Smooth muscle cell (in vitro differentiated cells): ENCODE measurements around the gene PIGH. TPM values are rescaled to one million over a fixed set of nuclear protein-coding genes. Genes with fewer than 3 reads are reported as not detected.

Experiments
- DNase-seq: peaks from one replicate; lab custom pipeline; 2025; ENCODE audit not compliant: unreplicated experiment; lab: John Stamatoyannopoulos, UW
- H2AFZ ChIP-seq: fragments of 200-600 bp; sonication (generic); 2 replicates; pipeline ENCODE4 v1.6.0; 2016; ENCODE audit warnings: antibody characterized with exemption, low read depth, mild to moderate bottlenecking
- H3F3A ChIP-seq: fragments of 200-600 bp; sonication (generic); 2 replicates; pipeline ENCODE4 v1.6.0; 2017; ENCODE audit warnings: antibody characterized with exemption, low read depth
- H3K27ac ChIP-seq: fragments of 200-600 bp; sonication (generic); 2 replicates; pipeline ENCODE4 v1.5.1; 2016; ENCODE audit warnings: low read depth, mild to moderate bottlenecking
- H3K27me3 ChIP-seq: fragments of 200-600 bp; sonication (generic); 2 replicates; pipeline ENCODE4 v1.6.1; 2016; ENCODE audit warnings: low read depth, mild to moderate bottlenecking
- H3K36me3 ChIP-seq: fragments of 200-600 bp; sonication (generic); 2 replicates; pipeline ENCODE4 v1.5.1; 2016; ENCODE audit warnings: low read depth
- H3K4me1 ChIP-seq: fragments of 200-600 bp; sonication (generic); 2 replicates; pipeline ENCODE4 v1.5.1; 2016; ENCODE audit warnings: low read depth
- H3K4me2 ChIP-seq: fragments of 200-600 bp; sonication (generic); 2 replicates; pipeline ENCODE4 v1.6.0; 2016; ENCODE audit warnings: mild to moderate bottlenecking
- H3K4me3 ChIP-seq: fragments of 200-600 bp; sonication (generic); 2 replicates; pipeline ENCODE4 v1.5.1; 2016; ENCODE audit warnings: mild to moderate bottlenecking
- H3K79me2 ChIP-seq: fragments of 200-600 bp; sonication (generic); 2 replicates; pipeline ENCODE4 v1.6.0; 2016; ENCODE audit warnings: low read depth, mild to moderate bottlenecking
- H3K9ac ChIP-seq: fragments of 200-600 bp; sonication (generic); 2 replicates; pipeline ENCODE4 v1.6.0; 2016; ENCODE audit warnings: low read depth
- H3K9me3 ChIP-seq: fragments of 200-600 bp; sonication (generic); replicated peaks from 2 replicates; pipeline ENCODE4 v1.5.1; 2016; ENCODE audit warnings: low read depth
- H4K20me1 ChIP-seq: fragments of 200-600 bp; sonication (generic); 2 replicates; pipeline ENCODE4 v1.6.0; 2016; ENCODE audit warnings: low read depth
- WGBS: methylation state at CpG from one replicate; pipeline ENCODE4 v1.1.7; 2016; ENCODE audit warnings: low lambda C conversion rate; 5-methylcytosine and 5-hydroxymethylcytosine counted together
- polyA plus RNA-seq: library from polyadenylated mRNA; unstranded; fragments of >200 nt; fragmentation: Nextera tagmentation; extraction: Ambion mirVana; gene quantifications from 2 replicates; pipeline ENCODE4 v1.2.1, GENCODE V29; 2016
- total RNA-seq: library from RNA; depleted of rRNA; stranded (reverse); fragments of >200 nt; gene quantifications from 2 replicates; pipeline ENCODE4 v1.2.3, GENCODE V29; 2014
- TF ChIP-seq, protein P1 (sequence below): fragments of 200-600 bp; sonication (generic); IDR thresholded peaks from 2 replicates; pipeline ENCODE4 v1.5.1; 2017; ENCODE audit warnings: borderline replicate concordance, mild to moderate bottlenecking, antibody characterized with exemption; ENCODE audit not compliant: insufficient read depth, poor library complexity, severe bottlenecking

The PIGH gene
- total and polyA plus RNA-seq, 2 experiments from 2014 or later: 15.5 to 20.6 TPM

- WGBS: 90% methylated on average over 2 of the region's 2 CpGs
- Histone ChIP-seq H3K9me3 (no peaks in the 10 kb centered on the region), H3K4me3 (no peak overlapping the region), H3F3A (no peaks in the 10 kb centered on the region), H3K4me1 (no peaks in the 10 kb centered on the region), H3K4me2 (no peak overlapping the region), H4K20me1 (no peaks in the 10 kb centered on the region), H3K27me3 (no peaks in the 10 kb centered on the region), H3K36me3 (no peaks in the 10 kb centered on the region), H3K79me2 (no peaks in the 10 kb centered on the region), H2AFZ (no peak overlapping the region), H3K9ac (no peak overlapping the region), H3K27ac (peak overlapping the region; percentile 10)
- no peak for DNase-seq
- TF ChIP-seq, protein P1, sequence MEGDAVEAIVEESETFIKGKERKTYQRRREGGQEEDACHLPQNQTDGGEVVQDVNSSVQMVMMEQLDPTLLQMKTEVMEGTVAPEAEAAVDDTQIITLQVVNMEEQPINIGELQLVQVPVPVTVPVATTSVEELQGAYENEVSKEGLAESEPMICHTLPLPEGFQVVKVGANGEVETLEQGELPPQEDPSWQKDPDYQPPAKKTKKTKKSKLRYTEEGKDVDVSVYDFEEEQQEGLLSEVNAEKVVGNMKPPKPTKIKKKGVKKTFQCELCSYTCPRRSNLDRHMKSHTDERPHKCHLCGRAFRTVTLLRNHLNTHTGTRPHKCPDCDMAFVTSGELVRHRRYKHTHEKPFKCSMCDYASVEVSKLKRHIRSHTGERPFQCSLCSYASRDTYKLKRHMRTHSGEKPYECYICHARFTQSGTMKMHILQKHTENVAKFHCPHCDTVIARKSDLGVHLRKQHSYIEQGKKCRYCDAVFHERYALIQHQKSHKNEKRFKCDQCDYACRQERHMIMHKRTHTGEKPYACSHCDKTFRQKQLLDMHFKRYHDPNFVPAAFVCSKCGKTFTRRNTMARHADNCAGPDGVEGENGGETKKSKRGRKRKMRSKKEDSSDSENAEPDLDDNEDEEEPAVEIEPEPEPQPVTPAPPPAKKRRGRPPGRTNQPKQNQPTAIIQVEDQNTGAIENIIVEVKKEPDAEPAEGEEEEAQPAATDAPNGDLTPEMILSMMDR: no peak
Measured at GRCh38 chr14:67644428-67644827, 44.4 kb upstream of the PIGH start.

- no peaks in the 10 kb centered on the region for H3K27me3 ChIP-seq
- H3K9ac ChIP-seq: no peak overlapping the region
- DNase-seq: no peak
- no peaks in the 10 kb centered on the region for H3F3A ChIP-seq
- H3K36me3 ChIP-seq: no peaks in the 10 kb centered on the region
- no peak overlapping the region for H3K4me2 ChIP-seq
- H3K27ac ChIP-seq: peak overlapping the region; percentile 10
- H2AFZ ChIP-seq: no peak overlapping the region
- H4K20me1 ChIP-seq: no peaks in the 10 kb centered on the region
- H3K9me3 ChIP-seq: no peaks in the 10 kb centered on the region
- no peaks in the 10 kb centered on the region for H3K4me1 ChIP-seq
- TF ChIP-seq, protein P1: no peak
- WGBS: 72% methylated on average over 1 of the region's 1 CpG
- no peaks in the 10 kb centered on the region for H3K79me2 ChIP-seq
- H3K4me3 ChIP-seq: no peak overlapping the region
Measured at GRCh38 chr14:67643713-67644112, 43.6 kb upstream of the PIGH start.

- Histone ChIP-seq H4K20me1 (no peaks in the 10 kb centered on the region), H3K9me3 (no peaks in the 10 kb centered on the region), H3K79me2 (no peaks in the 10 kb centered on the region), H3K4me2 (no peak overlapping the region), H2AFZ (no peak overlapping the region), H3K4me1 (no peaks in the 10 kb centered on the region), H3K27me3 (no peaks in the 10 kb centered on the region), H3K4me3 (no peak overlapping the region), H3K36me3 (no peaks in the 10 kb centered on the region), H3F3A (no peaks in the 10 kb centered on the region), H3K27ac (no peak overlapping the region), H3K9ac (no peak overlapping the region)
- TF ChIP-seq, protein P1: no peak
- DNase-seq: no peak
- WGBS: 96% methylated on average over 5 of the region's 5 CpGs
Measured at GRCh38 chr14:67641902-67642749, 42.1 kb upstream of the PIGH start.

GRCh38 chr14:67641480-67641879 is 41.4 kb upstream of the PIGH start:
- H3K4me2 ChIP-seq: no peak overlapping the region
- no peaks in the 10 kb centered on the region for H3K36me3 ChIP-seq
- H3K27ac ChIP-seq: no peak overlapping the region
- no peak overlapping the region for H3K9ac ChIP-seq
- H3K27me3 ChIP-seq: no peaks in the 10 kb centered on the region
- no peak overlapping the region for H2AFZ ChIP-seq
- H3K9me3 ChIP-seq: no peaks in the 10 kb centered on the region
- no peak for DNase-seq
- WGBS: 94% methylated on average over 1 of the region's 1 CpG
- no peak overlapping the region for H3K4me3 ChIP-seq
- TF ChIP-seq, protein P1: no peak
- no peaks in the 10 kb centered on the region for H3K79me2 ChIP-seq
- no peaks in the 10 kb centered on the region for H4K20me1 ChIP-seq
- H3F3A ChIP-seq: no peaks in the 10 kb centered on the region
- no peaks in the 10 kb centered on the region for H3K4me1 ChIP-seq
